Skeletal muscle satellite cell (primary cell): ENCODE data around the gene DLX3.

Source experiments
- H3K27me3 ChIP-seq: 2 replicates; pipeline ENCODE4 v1.7.0; 2013; ENCODE audit warnings: low read length; ENCODE audit not compliant: control insufficient read depth, insufficient read depth
- H3K36me3 ChIP-seq: 2 replicates; pipeline ENCODE4 v1.7.0; 2013; ENCODE audit warnings: mild to moderate bottlenecking, control low read depth, low read length; ENCODE audit not compliant: insufficient read depth
- H3K4me1 ChIP-seq: 2 replicates; pipeline ENCODE4 v1.7.0; 2013; ENCODE audit warnings: low read length; ENCODE audit not compliant: control insufficient read depth, insufficient read depth
- H3K4me2 ChIP-seq: 2 replicates; pipeline ENCODE4 v1.7.0; 2013; ENCODE audit warnings: mild to moderate bottlenecking, low read length
- H3K4me3 ChIP-seq: 2 replicates; pipeline ENCODE4 v1.7.0; 2013; ENCODE audit warnings: low read length
- H3K9ac ChIP-seq: 2 replicates; pipeline ENCODE4 v1.7.0; 2013; ENCODE audit warnings: mild to moderate bottlenecking, low read depth, low read length, moderate library complexity
- H3K9me3 ChIP-seq: replicated peaks from 2 replicates; pipeline ENCODE4 v1.7.0; 2013; ENCODE audit warnings: mild to moderate bottlenecking, control low read depth, low read length

The DLX3 gene

GRCh38 chr17:49977463-49978389 lies 17.3 kb downstream of the DLX3 start:
- H3K4me3 ChIP-seq, result no peak overlapping the region
- H3K4me1 ChIP-seq, result peaks cover 11% of the 10 kb centered on the region
- H3K4me2 ChIP-seq, result no peak overlapping the region
- H3K9me3 ChIP-seq, result no peaks in the 10 kb centered on the region
- H3K9ac ChIP-seq, result no peak overlapping the region
- H3K36me3 ChIP-seq, result no peaks in the 10 kb centered on the region
- H3K27me3 ChIP-seq, result peaks cover 74% of the 10 kb centered on the region

DNA sequence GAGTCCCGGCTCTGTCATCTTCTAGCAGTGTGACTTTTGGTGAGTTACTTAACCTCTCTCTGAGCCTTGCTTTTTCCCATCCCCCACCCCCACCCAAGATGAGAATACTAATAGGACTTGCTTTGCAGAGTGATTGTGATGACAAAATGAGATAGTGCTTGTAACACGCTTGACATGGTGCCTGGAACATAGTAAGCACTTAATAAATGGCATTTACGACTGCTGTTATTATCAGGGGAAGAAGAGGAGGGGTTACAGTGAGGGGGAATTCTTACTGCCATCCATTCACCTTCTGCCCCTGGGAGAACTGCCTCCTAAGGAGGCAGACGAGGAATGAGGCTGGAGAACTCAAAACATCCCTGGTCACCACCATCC lies 18.2 kb downstream of the DLX3 start:
- Histone ChIP-seq H3K9ac (no peak overlapping the region), H3K27me3 (peaks cover 78% of the 10 kb centered on the region)

DNA sequence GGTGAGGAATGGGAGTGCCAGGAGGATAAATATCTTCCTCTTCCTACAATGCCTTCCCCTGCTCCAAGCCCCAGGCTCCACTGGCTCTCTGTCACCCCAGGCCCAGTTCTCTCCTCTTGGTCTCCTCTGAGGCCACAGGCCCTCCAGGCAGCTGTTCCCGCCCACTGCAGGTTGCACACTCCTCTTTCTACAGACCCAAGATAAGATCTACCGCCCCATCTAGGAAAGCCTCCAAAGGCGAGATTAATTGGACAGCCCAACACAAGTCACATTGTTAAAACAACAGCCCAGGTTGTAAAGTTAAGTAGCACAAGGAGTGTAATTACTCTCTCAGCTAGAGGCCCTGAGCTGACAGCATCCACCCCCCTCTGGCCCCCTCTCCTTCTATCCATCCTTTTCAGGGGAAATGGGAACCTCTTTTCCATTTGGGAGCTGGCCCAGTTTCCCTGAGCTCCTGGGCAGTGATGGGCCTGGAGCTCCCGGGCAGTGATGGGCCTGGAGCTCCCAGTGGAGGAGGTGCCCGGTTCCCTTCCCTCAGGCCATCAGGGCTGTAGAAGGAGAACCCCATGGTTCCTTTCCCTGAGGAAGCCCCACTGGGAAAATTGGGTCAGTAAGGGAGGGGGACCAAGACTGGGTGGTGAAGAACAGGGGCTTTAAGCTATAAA lies 18.7 kb downstream of the DLX3 start:
- Histone ChIP-seq H3K9ac (no peak overlapping the region), H3K27me3 (peaks cover 82% of the 10 kb centered on the region), H3K4me3 (no peak overlapping the region), H3K4me2 (no peak overlapping the region), H3K36me3 (no peaks in the 10 kb centered on the region), H3K9me3 (no peaks in the 10 kb centered on the region), H3K4me1 (peaks cover 25% of the 10 kb centered on the region)

More for the DNA sequence above, 18.2 kb downstream of the DLX3 start:
- Histone ChIP-seq H3K4me2 (no peak overlapping the region), H3K4me1 (peaks cover 20% of the 10 kb centered on the region), H3K36me3 (no peaks in the 10 kb centered on the region), H3K4me3 (no peak overlapping the region), H3K9me3 (no peaks in the 10 kb centered on the region)

- Histone ChIP-seq H3K36me3 (no peaks in the 10 kb centered on the region), H3K4me2 (no peak overlapping the region), H3K9ac (no peak overlapping the region), H3K4me3 (no peak overlapping the region), H3K27me3 (peaks cover 83% of the 10 kb centered on the region), H3K9me3 (no peaks in the 10 kb centered on the region), H3K4me1 (peaks cover 25% of the 10 kb centered on the region)
Measured at GRCh38 chr17:49975531-49975930, 19.5 kb downstream of the DLX3 start.

DNA sequence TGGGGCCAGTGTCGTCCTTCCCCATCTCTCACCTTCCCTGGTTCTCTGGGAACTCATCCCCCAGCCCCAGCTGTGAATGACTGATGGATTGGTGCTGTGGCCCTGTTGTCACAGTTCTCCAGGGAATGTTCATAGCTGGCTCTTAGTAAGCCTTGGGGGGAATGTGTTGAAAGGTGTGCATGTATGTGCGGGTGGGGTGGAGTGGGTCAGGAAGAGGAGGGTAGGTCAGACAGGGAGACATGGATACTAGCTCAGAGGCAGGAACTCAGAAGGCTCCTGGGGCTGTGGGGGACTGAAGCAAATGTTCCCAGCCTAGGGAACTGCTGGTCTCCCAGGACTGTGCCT lies 21.8 kb downstream of the DLX3 start:
- peaks cover 93% of the 10 kb centered on the region for H3K27me3 ChIP-seq
- no peak overlapping the region for H3K4me2 ChIP-seq
- H3K4me1 ChIP-seq, result peaks cover 36% of the 10 kb centered on the region
- H3K9me3 ChIP-seq, result no peaks in the 10 kb centered on the region
- no peaks in the 10 kb centered on the region for H3K36me3 ChIP-seq
- H3K9ac ChIP-seq, result no peak overlapping the region
- no peak overlapping the region for H3K4me3 ChIP-seq

GRCh38 chr17:49972486-49973270 lies 22.3 kb downstream of the DLX3 start:
- H3K9me3 ChIP-seq, result no peaks in the 10 kb centered on the region
- H3K4me1 ChIP-seq, result peaks cover 34% of the 10 kb centered on the region
- H3K27me3 ChIP-seq, result peaks cover 95% of the 10 kb centered on the region
- H3K4me2 ChIP-seq, result peak overlapping the region; percentile 78
- H3K36me3 ChIP-seq, result no peaks in the 10 kb centered on the region
- H3K9ac ChIP-seq, result peak overlapping the region; percentile 11
- H3K4me3 ChIP-seq, result peak overlapping the region; percentile 51

DNA sequence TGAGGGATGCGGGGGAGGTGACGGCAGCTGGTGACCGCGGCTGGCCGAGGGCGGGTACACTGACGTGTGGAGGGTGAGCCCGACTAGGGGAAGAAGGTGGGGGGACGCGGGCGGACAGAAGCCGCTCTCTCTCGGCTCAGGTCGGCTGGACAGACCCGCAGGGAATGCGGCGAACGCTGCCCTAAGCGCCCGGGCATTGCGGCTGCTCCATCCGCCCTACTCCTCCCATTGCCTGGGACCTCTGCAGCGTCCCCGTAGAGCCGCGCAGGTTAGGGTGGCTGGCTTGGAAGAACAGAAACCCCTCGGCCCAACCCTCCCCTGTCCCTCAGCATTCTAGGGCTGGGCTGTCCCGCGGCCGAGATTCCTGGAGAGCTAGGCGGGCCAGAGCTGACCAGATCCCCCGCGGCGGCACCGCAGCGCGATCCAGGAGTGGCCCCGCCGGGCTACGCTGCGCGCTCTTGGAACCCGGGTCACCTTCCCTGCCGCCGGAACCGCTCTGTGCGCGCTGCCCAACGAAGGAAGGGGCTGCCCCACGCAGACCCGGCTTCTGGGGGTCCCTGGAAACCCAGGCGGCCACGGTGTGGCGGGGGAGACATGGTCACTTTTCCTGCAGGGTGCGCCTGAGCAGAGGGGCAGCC lies 23.1 kb downstream of the DLX3 start:
- Histone ChIP-seq H3K4me3 (peak overlapping the region; percentile 51), H3K4me1 (peaks cover 30% of the 10 kb centered on the region), H3K4me2 (peak overlapping the region; percentile 78), H3K9ac (peak overlapping the region; percentile 11), H3K36me3 (no peaks in the 10 kb centered on the region), H3K9me3 (no peaks in the 10 kb centered on the region), H3K27me3 (peaks cover 95% of the 10 kb centered on the region)

GRCh38 chr17:49971199-49971847 lies 23.7 kb downstream of the DLX3 start:
- peaks cover 30% of the 10 kb centered on the region for H3K4me1 ChIP-seq
- peak overlapping the region; percentile 51 for H3K4me3 ChIP-seq
- H3K4me2 ChIP-seq, result peak overlapping the region; percentile 78
- no peak overlapping the region for H3K9ac ChIP-seq
- no peaks in the 10 kb centered on the region for H3K36me3 ChIP-seq
- no peaks in the 10 kb centered on the region for H3K9me3 ChIP-seq
- peaks cover 96% of the 10 kb centered on the region for H3K27me3 ChIP-seq

DNA sequence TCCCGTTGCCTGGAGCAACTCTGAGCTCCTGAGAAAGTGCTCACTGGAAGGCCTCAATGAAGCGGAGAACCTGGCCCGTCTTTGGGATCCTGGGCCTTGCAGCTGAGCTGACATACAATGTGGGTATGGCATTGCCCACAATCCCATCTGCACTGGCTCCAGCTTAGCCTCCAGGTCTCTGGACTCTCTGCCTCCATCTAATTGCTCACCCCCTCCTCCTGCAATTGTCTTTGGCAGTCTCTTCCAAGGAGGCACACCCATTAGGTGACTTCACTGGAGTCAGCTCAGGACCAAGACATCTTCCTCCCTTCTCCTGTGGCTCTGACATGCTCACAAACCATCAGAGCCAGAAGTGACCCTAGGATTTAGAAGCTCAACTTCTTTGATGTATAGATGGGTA lies 24.5 kb downstream of the DLX3 start:
- Histone ChIP-seq H3K27me3 (peaks cover 96% of the 10 kb centered on the region), H3K4me1 (peaks cover 30% of the 10 kb centered on the region), H3K9me3 (no peaks in the 10 kb centered on the region), H3K36me3 (no peaks in the 10 kb centered on the region), H3K4me3 (no peak overlapping the region), H3K9ac (no peak overlapping the region), H3K4me2 (no peak overlapping the region)

- Histone ChIP-seq H3K4me2 (peak overlapping the region; percentile 95), H3K9ac (no peak overlapping the region), H3K9me3 (no peaks in the 10 kb centered on the region), H3K4me1 (peaks cover 30% of the 10 kb centered on the region), H3K27me3 (peaks cover 96% of the 10 kb centered on the region), H3K4me3 (no peak overlapping the region), H3K36me3 (no peaks in the 10 kb centered on the region)
Measured at GRCh38 chr17:49969795-49970389, 25.1 kb downstream of the DLX3 start.
